SK-N-MC (cell line): Measurements from ENCODE around the gene PSMB3.

Experiments used
- DNase-seq: peaks from one replicate; pipeline ENCODE4 v3.0.0-alpha.2; 2011; ENCODE audit warnings: low read depth, low spot score
- H3K27ac ChIP-seq: fragments of 200-600 bp; sonication (generic); 2 replicates; pipeline ENCODE4 v1.5.1; 2016; ENCODE audit warnings: mixed run types
- H3K36me3 ChIP-seq: fragments of 200-600 bp; sonication (generic); 2 replicates; pipeline ENCODE4 v1.6.1; 2017; ENCODE audit warnings: antibody characterized with exemption, low read length, mixed read lengths; ENCODE audit not compliant: insufficient read depth
- H3K4me3 ChIP-seq: fragments of 200-600 bp; sonication (generic); 2 replicates; pipeline ENCODE4 v1.5.1; 2016
- H3K9ac ChIP-seq: fragments of 200-600 bp; sonication (generic); 2 replicates; pipeline ENCODE4 v1.8.0; 2017; ENCODE audit warnings: mixed run types, mixed read lengths; ENCODE audit not compliant: insufficient read length
- H3K9me3 ChIP-seq: fragments of 200-600 bp; sonication (generic); 2 replicates; pipeline ENCODE4 v1.6.1; 2017; ENCODE audit warnings: low read depth, mild to moderate bottlenecking, antibody characterized with exemption, low read length, moderate library complexity, mixed read lengths
- EZH2 ChIP-seq: fragments of 200-600 bp; sonication (generic); IDR thresholded peaks from one replicate; pipeline ENCODE4 v1.6.1; 2017; ENCODE audit warnings: antibody characterized with exemption
- FOXP2 ChIP-seq: optimal IDR thresholded peaks from 2 replicates; pipeline ENCODE3; 2011; ENCODE audit warnings: mild to moderate bottlenecking, moderate library complexity; ENCODE audit not compliant: insufficient read depth; ENCODE audit errors: extremely low read length, control extremely low read depth
- POLR2AphosphoS5 ChIP-seq: IDR thresholded peaks from 2 replicates; pipeline ENCODE4 v1.6.1; 2012; ENCODE audit warnings: mild to moderate bottlenecking, low read depth, low read length, borderline replicate concordance

The PSMB3 gene

GRCh38 chr17:38742411-38743308 lies 9.9 kb upstream of the PSMB3 start:
- Histone ChIP-seq H3K27ac (no peak overlapping the region), H3K9ac (peak overlapping the region; percentile 32), H3K4me3 (no peak overlapping the region), H3K36me3 (peaks cover 23% of the 10 kb centered on the region; the same call in 1 of the 2 replicates), H3K9me3 (no peaks in the 10 kb centered on the region)
- no peak for TF ChIP-seq POLR2AphosphoS5
- no peak for TF ChIP-seq EZH2
- TF ChIP-seq FOXP2, result no peak
- peak; percentile 53 for DNase-seq

- no peak overlapping the region for H3K4me3 ChIP-seq
- TF ChIP-seq FOXP2, result no peak
- TF ChIP-seq POLR2AphosphoS5, result no peak
- no peak for TF ChIP-seq EZH2
- no peak overlapping the region for H3K27ac ChIP-seq
- peaks cover 14% of the 10 kb centered on the region; the same call in 1 of the 2 replicates for H3K36me3 ChIP-seq
- DNase-seq, result no peak
- no peak overlapping the region for H3K9ac ChIP-seq
- H3K9me3 ChIP-seq, result no peaks in the 10 kb centered on the region
These were observed 8.9 kb upstream of the PSMB3 start for GRCh38 chr17:38743556-38744171.

GRCh38 chr17:38745545-38745944 lies 7.0 kb upstream of the PSMB3 start:
- peak overlapping the region; percentile 99 for H3K4me3 ChIP-seq
- TF ChIP-seq FOXP2 (no peak), EZH2 (no peak), POLR2AphosphoS5 (no peak)

GRCh38 chr17:38746004-38746848 lies 6.3 kb upstream of the PSMB3 start:
- H3K4me3 ChIP-seq, result peak overlapping the region; percentile 99
- no peaks in the 10 kb centered on the region; the same call in 1 of the 2 replicates for H3K36me3 ChIP-seq
- TF ChIP-seq POLR2AphosphoS5 (no peak), FOXP2 (no peak), EZH2 (no peak)
- H3K9me3 ChIP-seq, result no peaks in the 10 kb centered on the region
- no peak for DNase-seq
- peak overlapping the region; percentile 91 for H3K9ac ChIP-seq
- peak overlapping the region; percentile 8; the same call in 1 of the 2 replicates for H3K27ac ChIP-seq

More at GRCh38 chr17:38745545-38745944, 7.0 kb upstream of the PSMB3 start:
- Histone ChIP-seq H3K9ac (peak overlapping the region; percentile 91), H3K9me3 (no peaks in the 10 kb centered on the region), H3K36me3 (no peaks in the 10 kb centered on the region; the same call in 1 of the 2 replicates), H3K27ac (no peak overlapping the region)
- no peak for DNase-seq

- H3K36me3 ChIP-seq, result no peaks in the 10 kb centered on the region; the same call in 1 of the 2 replicates
- H3K27ac ChIP-seq, result no peak overlapping the region; the same call in 1 of the 2 replicates
- peak overlapping the region; percentile 91 for H3K9ac ChIP-seq
- peak overlapping the region; percentile 99 for H3K4me3 ChIP-seq
- H3K9me3 ChIP-seq, result no peaks in the 10 kb centered on the region
- TF ChIP-seq POLR2AphosphoS5 (no peak), EZH2 (no peak), FOXP2 (no peak)
- no peak for DNase-seq
These were observed 5.6 kb upstream of the PSMB3 start for GRCh38 chr17:38746849-38747462.

GRCh38 chr17:38747463-38748148 lies 4.9 kb upstream of the PSMB3 start:
- no peaks in the 10 kb centered on the region; the same call in 1 of the 2 replicates for H3K36me3 ChIP-seq
- DNase-seq, result no peak
- TF ChIP-seq POLR2AphosphoS5, result no peak
- no peak for TF ChIP-seq EZH2
- no peak for TF ChIP-seq FOXP2
- H3K27ac ChIP-seq, result peak overlapping the region; percentile 74
- H3K4me3 ChIP-seq, result peak overlapping the region; percentile 99
- no peaks in the 10 kb centered on the region for H3K9me3 ChIP-seq
- H3K9ac ChIP-seq, result peak overlapping the region; percentile 91

GRCh38 chr17:38748149-38748891 lies 4.2 kb upstream of the PSMB3 start, which contains the start of gene PCGF2:
Gene PCGF2 (minus strand): TSS chr17:38748336. CDS start chr17:38740402, 7,934 bp downstream.
- Histone ChIP-seq H3K4me3 (peak within 1 kb of the TSS; percentile 99), H3K9ac (peak within 1 kb of the TSS; percentile 91), H3K36me3 (no peaks in the 10 kb centered on the region; the same call in 1 of the 2 replicates), H3K9me3 (no peaks in the 10 kb centered on the region), H3K27ac (peak within 1 kb of the TSS; percentile 74)
- TF ChIP-seq FOXP2 (no peak), POLR2AphosphoS5 (peak; percentile 69; the same call in 1 of the 2 replicates)
- peak; percentile 76 for DNase-seq
